ENCODE data around the gene DHX30.

DHX30 gene

GRCh38 chr3:47870156-47870555 lies 67.2 kb downstream of the DHX30 start:
- H3K4me3 ChIP-seq (ENCODE audit: low read length): no peak overlapping the region
- H3K27me3 ChIP-seq (ENCODE audit: control insufficient read depth, insufficient read depth, low read length): no peaks in the 10 kb centered on the region
- no CpG with 5 or more reads among the region's 3 CpGs for WGBS (ENCODE audit: insufficient coverage, insufficient read length)
- no peaks in the 10 kb centered on the region for H3K4me1 ChIP-seq (ENCODE audit: control insufficient read depth, insufficient read depth, low read length)
- DNase-seq (ENCODE audit: low read depth, low spot score): no peak
- H3K36me3 ChIP-seq (ENCODE audit: control insufficient read depth, insufficient read depth, low read length): peaks cover 24% of the 10 kb centered on the region; the same call in 1 of the 2 replicates
- H3K9me3 ChIP-seq (ENCODE audit: control insufficient read depth, insufficient read depth, low read length): no peaks in the 10 kb centered on the region
- H3K27ac ChIP-seq (ENCODE audit: low read length): no peak overlapping the region

GRCh38 chr3:47870702-47871260 lies 67.8 kb downstream of the DHX30 start:
- WGBS (ENCODE audit: insufficient coverage, insufficient read length): no CpG with 5 or more reads among the region's 12 CpGs
- DNase-seq (ENCODE audit: low read depth, low spot score): no peak
- Histone ChIP-seq H3K36me3 (ENCODE audit: control insufficient read depth, insufficient read depth, low read length) (peaks cover 24% of the 10 kb centered on the region; the same call in 1 of the 2 replicates), H3K27ac (ENCODE audit: low read length) (no peak overlapping the region), H3K9me3 (ENCODE audit: control insufficient read depth, insufficient read depth, low read length) (no peaks in the 10 kb centered on the region), H3K4me1 (ENCODE audit: control insufficient read depth, insufficient read depth, low read length) (no peaks in the 10 kb centered on the region), H3K4me3 (ENCODE audit: low read length) (no peak overlapping the region), H3K27me3 (ENCODE audit: control insufficient read depth, insufficient read depth, low read length) (no peaks in the 10 kb centered on the region)

DNA sequence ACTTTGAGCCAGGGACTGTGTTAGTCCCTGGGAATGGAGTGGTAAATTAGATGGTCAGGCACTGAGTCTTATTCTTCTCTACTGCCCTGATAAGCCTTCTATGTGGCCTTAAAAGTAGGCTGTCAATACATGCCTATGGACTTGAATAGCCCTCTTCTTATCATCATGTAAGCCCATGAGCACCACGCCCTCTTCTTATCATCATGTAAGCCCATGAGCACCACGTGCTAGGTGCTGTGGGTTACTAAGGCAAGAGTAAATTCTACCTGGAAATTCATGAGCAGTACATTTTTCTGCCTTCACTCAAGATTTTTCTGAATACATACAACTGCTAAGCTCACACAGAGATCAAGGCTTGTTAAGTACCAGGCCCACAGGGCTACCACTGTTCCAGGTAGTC lies 68.5 kb downstream of the DHX30 start:
- Histone ChIP-seq H3K27ac (ENCODE audit: low read length) (no peak overlapping the region), H3K36me3 (ENCODE audit: control insufficient read depth, insufficient read depth, low read length) (peaks cover 24% of the 10 kb centered on the region; the same call in 1 of the 2 replicates), H3K27me3 (ENCODE audit: control insufficient read depth, insufficient read depth, low read length) (no peaks in the 10 kb centered on the region), H3K9me3 (ENCODE audit: control insufficient read depth, insufficient read depth, low read length) (no peaks in the 10 kb centered on the region), H3K4me3 (ENCODE audit: low read length) (no peak overlapping the region), H3K4me1 (ENCODE audit: control insufficient read depth, insufficient read depth, low read length) (no peaks in the 10 kb centered on the region)
- no peak for DNase-seq (ENCODE audit: low read depth, low spot score)
- no CpG with 5 or more reads among the region's 2 CpGs for WGBS (ENCODE audit: insufficient coverage, insufficient read length)

GRCh38 chr3:47872916-47873315 lies 70.0 kb downstream of the DHX30 start:
- no CpG with 5 or more reads among the region's 4 CpGs for WGBS (ENCODE audit: insufficient coverage, insufficient read length)
- Histone ChIP-seq H3K9me3 (ENCODE audit: control insufficient read depth, insufficient read depth, low read length) (no peaks in the 10 kb centered on the region), H3K4me3 (ENCODE audit: low read length) (no peak overlapping the region), H3K36me3 (ENCODE audit: control insufficient read depth, insufficient read depth, low read length) (peaks cover 20% of the 10 kb centered on the region; the same call in 1 of the 2 replicates), H3K27me3 (ENCODE audit: control insufficient read depth, insufficient read depth, low read length) (no peaks in the 10 kb centered on the region), H3K27ac (ENCODE audit: low read length) (no peak overlapping the region), H3K4me1 (ENCODE audit: control insufficient read depth, insufficient read depth, low read length) (no peaks in the 10 kb centered on the region)
- DNase-seq (ENCODE audit: low read depth, low spot score): no peak

GRCh38 chr3:47874438-47874837 lies 71.5 kb downstream of the DHX30 start:
- H3K4me1 ChIP-seq (ENCODE audit: control insufficient read depth, insufficient read depth, low read length): no peaks in the 10 kb centered on the region
- H3K27ac ChIP-seq (ENCODE audit: low read length): no peak overlapping the region
- DNase-seq (ENCODE audit: low read depth, low spot score): no peak
- no peak overlapping the region for H3K4me3 ChIP-seq (ENCODE audit: low read length)
- H3K9me3 ChIP-seq (ENCODE audit: control insufficient read depth, insufficient read depth, low read length): no peaks in the 10 kb centered on the region
- no CpG with 5 or more reads among the region's 2 CpGs for WGBS (ENCODE audit: insufficient coverage, insufficient read length)
- H3K27me3 ChIP-seq (ENCODE audit: control insufficient read depth, insufficient read depth, low read length): no peaks in the 10 kb centered on the region
- H3K36me3 ChIP-seq (ENCODE audit: control insufficient read depth, insufficient read depth, low read length): peaks cover 19% of the 10 kb centered on the region; the same call in 1 of the 2 replicates

GRCh38 chr3:47874913-47875312 lies 72.0 kb downstream of the DHX30 start:
- no CpG with 5 or more reads among the region's 1 CpG for WGBS (ENCODE audit: insufficient coverage, insufficient read length)
- no peaks in the 10 kb centered on the region for H3K27me3 ChIP-seq (ENCODE audit: control insufficient read depth, insufficient read depth, low read length)
- H3K4me3 ChIP-seq (ENCODE audit: low read length): no peak overlapping the region
- no peak for DNase-seq (ENCODE audit: low read depth, low spot score)
- no peak overlapping the region for H3K27ac ChIP-seq (ENCODE audit: low read length)
- H3K36me3 ChIP-seq (ENCODE audit: control insufficient read depth, insufficient read depth, low read length): peaks cover 15% of the 10 kb centered on the region; the same call in 1 of the 2 replicates
- H3K4me1 ChIP-seq (ENCODE audit: control insufficient read depth, insufficient read depth, low read length): no peaks in the 10 kb centered on the region
- H3K9me3 ChIP-seq (ENCODE audit: control insufficient read depth, insufficient read depth, low read length): no peaks in the 10 kb centered on the region

GRCh38 chr3:47877290-47877689 lies 74.4 kb downstream of the DHX30 start:
- no peak overlapping the region for H3K4me3 ChIP-seq (ENCODE audit: low read length)
- H3K36me3 ChIP-seq (ENCODE audit: control insufficient read depth, insufficient read depth, low read length): no peaks in the 10 kb centered on the region
- no peak for DNase-seq (ENCODE audit: low read depth, low spot score)
- H3K4me1 ChIP-seq (ENCODE audit: control insufficient read depth, insufficient read depth, low read length): no peaks in the 10 kb centered on the region
- no peaks in the 10 kb centered on the region for H3K27me3 ChIP-seq (ENCODE audit: control insufficient read depth, insufficient read depth, low read length)
- WGBS (ENCODE audit: insufficient coverage, insufficient read length): no CpG with 5 or more reads among the region's 3 CpGs
- H3K9me3 ChIP-seq (ENCODE audit: control insufficient read depth, insufficient read depth, low read length): no peaks in the 10 kb centered on the region
- H3K27ac ChIP-seq (ENCODE audit: low read length): no peak overlapping the region

GRCh38 chr3:47877719-47878118 lies 74.8 kb downstream of the DHX30 start:
- no peak overlapping the region for H3K27ac ChIP-seq (ENCODE audit: low read length)
- no peaks in the 10 kb centered on the region for H3K9me3 ChIP-seq (ENCODE audit: control insufficient read depth, insufficient read depth, low read length)

GRCh38 chr3:47882338-47882737 lies 79.4 kb downstream of the DHX30 start:
- DNase-seq (ENCODE audit: low read depth, low spot score): no peak
- no peaks in the 10 kb centered on the region for H3K27me3 ChIP-seq (ENCODE audit: control insufficient read depth, insufficient read depth, low read length)
- no CpG with 5 or more reads among the region's 2 CpGs for WGBS (ENCODE audit: insufficient coverage, insufficient read length)
- no peaks in the 10 kb centered on the region for H3K4me1 ChIP-seq (ENCODE audit: control insufficient read depth, insufficient read depth, low read length)
- H3K4me3 ChIP-seq (ENCODE audit: low read length): no peak overlapping the region
- H3K9me3 ChIP-seq (ENCODE audit: control insufficient read depth, insufficient read depth, low read length): no peaks in the 10 kb centered on the region
- no peaks in the 10 kb centered on the region; the same call in 1 of the 2 replicates for H3K36me3 ChIP-seq (ENCODE audit: control insufficient read depth, insufficient read depth, low read length)
- H3K27ac ChIP-seq (ENCODE audit: low read length): no peak overlapping the region

More at GRCh38 chr3:47877719-47878118, 74.8 kb downstream of the DHX30 start:
- Histone ChIP-seq H3K4me3 (ENCODE audit: low read length) (no peak overlapping the region), H3K36me3 (ENCODE audit: control insufficient read depth, insufficient read depth, low read length) (no peaks in the 10 kb centered on the region), H3K4me1 (ENCODE audit: control insufficient read depth, insufficient read depth, low read length) (no peaks in the 10 kb centered on the region), H3K27me3 (ENCODE audit: control insufficient read depth, insufficient read depth, low read length) (no peaks in the 10 kb centered on the region)
- DNase-seq (ENCODE audit: low read depth, low spot score): no peak

GRCh38 chr3:47884603-47885002 lies 81.7 kb downstream of the DHX30 start:
- Histone ChIP-seq H3K27ac (ENCODE audit: low read length) (no peak overlapping the region), H3K9me3 (ENCODE audit: control insufficient read depth, insufficient read depth, low read length) (no peaks in the 10 kb centered on the region), H3K36me3 (ENCODE audit: control insufficient read depth, insufficient read depth, low read length) (no peaks in the 10 kb centered on the region; the same call in 1 of the 2 replicates), H3K4me3 (ENCODE audit: low read length) (no peak overlapping the region), H3K4me1 (ENCODE audit: control insufficient read depth, insufficient read depth, low read length) (no peaks in the 10 kb centered on the region), H3K27me3 (ENCODE audit: control insufficient read depth, insufficient read depth, low read length) (no peaks in the 10 kb centered on the region)
- DNase-seq (ENCODE audit: low read depth, low spot score): no peak
- WGBS (ENCODE audit: insufficient coverage, insufficient read length): no CpG with 5 or more reads among the region's 3 CpGs

- no peaks in the 10 kb centered on the region for H3K27me3 ChIP-seq (ENCODE audit: control insufficient read depth, insufficient read depth, low read length)
- no peak overlapping the region for H3K4me3 ChIP-seq (ENCODE audit: low read length)
- peaks cover 1% of the 10 kb centered on the region; the same call in 1 of the 2 replicates for H3K4me1 ChIP-seq (ENCODE audit: control insufficient read depth, insufficient read depth, low read length)
- no peaks in the 10 kb centered on the region for H3K9me3 ChIP-seq (ENCODE audit: control insufficient read depth, insufficient read depth, low read length)
- no peaks in the 10 kb centered on the region; the same call in 1 of the 2 replicates for H3K36me3 ChIP-seq (ENCODE audit: control insufficient read depth, insufficient read depth, low read length)
- no CpG with 5 or more reads among the region's 1 CpG for WGBS (ENCODE audit: insufficient coverage, insufficient read length)
- DNase-seq (ENCODE audit: low read depth, low spot score): no peak
- no peak overlapping the region for H3K27ac ChIP-seq (ENCODE audit: low read length)
Measured at GRCh38 chr3:47885168-47885567, 82.2 kb downstream of the DHX30 start.
